ENCODE data around the gene ORAI2. TPM values are rescaled to one million over a fixed set of nuclear protein-coding genes. Genes with fewer than 3 reads are reported as not detected.
A peak's percentile ranks its signal among the peaks of the same experiment; 100 is the strongest.

The ORAI2 gene
- total RNA-seq, 1 donor from 2014 or later: 48.5 TPM

GRCh38 chr7:102439963-102440795 lies 6.8 kb downstream of the ORAI2 start:
- Mint-ChIP-seq H3K4me1 (peaks cover 15% of the 10 kb centered on the region), H3K27me3 (ENCODE audit: low read depth) (no peaks in the 10 kb centered on the region), H3K4me3 (peak overlapping the region; percentile 49)

GRCh38 chr7:102444961-102445673 lies 11.7 kb downstream of the ORAI2 start:
- peak overlapping the region; percentile 19 for H3K27ac Mint-ChIP-seq (ENCODE audit: unreplicated experiment)
- DNase-seq (ENCODE audit: low read depth, low spot score): no peak
- peaks cover 7% of the 10 kb centered on the region for H3K36me3 Mint-ChIP-seq (ENCODE audit: low read depth)
- TF ChIP-seq, protein P1, sequence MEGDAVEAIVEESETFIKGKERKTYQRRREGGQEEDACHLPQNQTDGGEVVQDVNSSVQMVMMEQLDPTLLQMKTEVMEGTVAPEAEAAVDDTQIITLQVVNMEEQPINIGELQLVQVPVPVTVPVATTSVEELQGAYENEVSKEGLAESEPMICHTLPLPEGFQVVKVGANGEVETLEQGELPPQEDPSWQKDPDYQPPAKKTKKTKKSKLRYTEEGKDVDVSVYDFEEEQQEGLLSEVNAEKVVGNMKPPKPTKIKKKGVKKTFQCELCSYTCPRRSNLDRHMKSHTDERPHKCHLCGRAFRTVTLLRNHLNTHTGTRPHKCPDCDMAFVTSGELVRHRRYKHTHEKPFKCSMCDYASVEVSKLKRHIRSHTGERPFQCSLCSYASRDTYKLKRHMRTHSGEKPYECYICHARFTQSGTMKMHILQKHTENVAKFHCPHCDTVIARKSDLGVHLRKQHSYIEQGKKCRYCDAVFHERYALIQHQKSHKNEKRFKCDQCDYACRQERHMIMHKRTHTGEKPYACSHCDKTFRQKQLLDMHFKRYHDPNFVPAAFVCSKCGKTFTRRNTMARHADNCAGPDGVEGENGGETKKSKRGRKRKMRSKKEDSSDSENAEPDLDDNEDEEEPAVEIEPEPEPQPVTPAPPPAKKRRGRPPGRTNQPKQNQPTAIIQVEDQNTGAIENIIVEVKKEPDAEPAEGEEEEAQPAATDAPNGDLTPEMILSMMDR (conservative IDR thresholded peaks at IDR 0.05): no peak
- H3K9me3 Mint-ChIP-seq: no peaks in the 10 kb centered on the region
- H3K27me3 Mint-ChIP-seq (ENCODE audit: low read depth): no peaks in the 10 kb centered on the region
- H3K4me3 Mint-ChIP-seq: no peak overlapping the region
- H3K4me1 Mint-ChIP-seq: peaks cover 8% of the 10 kb centered on the region

More at GRCh38 chr7:102439963-102440795, 6.8 kb downstream of the ORAI2 start:
- Mint-ChIP-seq H3K36me3 (ENCODE audit: low read depth) (peaks cover 10% of the 10 kb centered on the region), H3K9me3 (no peaks in the 10 kb centered on the region), H3K27ac (ENCODE audit: unreplicated experiment) (peak overlapping the region; percentile 27)
- TF ChIP-seq, protein P1 (conservative IDR thresholded peaks at IDR 0.05): no peak
- no peak for DNase-seq (ENCODE audit: low read depth, low spot score)

DNA sequence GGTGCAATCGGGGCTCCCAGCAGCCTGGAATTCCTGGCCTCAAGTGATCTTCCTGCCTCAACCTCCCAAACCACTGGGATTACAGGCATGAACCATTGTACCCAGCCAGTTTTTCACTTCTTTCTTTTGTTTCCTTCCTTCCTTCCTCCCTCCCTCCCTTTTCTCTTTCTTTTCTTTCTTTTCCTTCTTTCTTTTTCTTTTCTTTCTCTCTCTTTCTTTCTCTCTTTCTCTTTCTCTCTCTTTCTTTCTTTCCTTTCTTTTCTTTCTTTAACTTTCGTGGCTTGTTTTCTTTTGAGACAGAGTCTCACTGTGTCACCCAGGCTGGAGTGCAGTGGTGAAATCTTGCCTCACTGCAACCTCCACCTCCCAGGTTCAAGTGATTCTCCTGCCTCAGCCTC lies 12.3 kb downstream of the ORAI2 start:
- TF ChIP-seq, protein P1 (conservative IDR thresholded peaks at IDR 0.05): no peak
- Mint-ChIP-seq H3K27ac (ENCODE audit: unreplicated experiment) (peak overlapping the region; percentile 75), H3K27me3 (ENCODE audit: low read depth) (no peaks in the 10 kb centered on the region), H3K36me3 (ENCODE audit: low read depth) (peaks cover 7% of the 10 kb centered on the region), H3K9me3 (no peaks in the 10 kb centered on the region), H3K4me1 (peaks cover 9% of the 10 kb centered on the region), H3K4me3 (no peak overlapping the region)
- DNase-seq (ENCODE audit: low read depth, low spot score): no peak

- Mint-ChIP-seq H3K36me3 (ENCODE audit: low read depth) (peaks cover 8% of the 10 kb centered on the region), H3K27ac (ENCODE audit: unreplicated experiment) (peak overlapping the region; percentile 43), H3K27me3 (ENCODE audit: low read depth) (no peaks in the 10 kb centered on the region), H3K9me3 (no peaks in the 10 kb centered on the region), H3K4me3 (no peak overlapping the region), H3K4me1 (peaks cover 11% of the 10 kb centered on the region)
- no peak for DNase-seq (ENCODE audit: low read depth, low spot score)
- TF ChIP-seq, protein P1 (conservative IDR thresholded peaks at IDR 0.05): no peak
These were observed 13.2 kb downstream of the ORAI2 start for GRCh38 chr7:102446387-102447156.

GRCh38 chr7:102447311-102447710 lies 13.9 kb downstream of the ORAI2 start:
- DNase-seq (ENCODE audit: low read depth, low spot score): no peak
- H3K27me3 Mint-ChIP-seq (ENCODE audit: low read depth): no peaks in the 10 kb centered on the region
- peaks cover 5% of the 10 kb centered on the region for H3K36me3 Mint-ChIP-seq (ENCODE audit: low read depth)
- no peak overlapping the region for H3K27ac Mint-ChIP-seq (ENCODE audit: unreplicated experiment)
- peaks cover 11% of the 10 kb centered on the region for H3K4me1 Mint-ChIP-seq
- H3K4me3 Mint-ChIP-seq: no peak overlapping the region
- TF ChIP-seq, protein P1 (conservative IDR thresholded peaks at IDR 0.05): no peak
- no peaks in the 10 kb centered on the region for H3K9me3 Mint-ChIP-seq
